NCI-H1105 treated with DMSO at 0.1 percent for 48 hours (cell line): ENCODE measurements around the gene ITGB3.
"Not testable (repeated sequence)": the region's sequence is repeated elsewhere in the genome, so short reads cannot be mapped to it uniquely, and the experiment has no call there.

Source experiments
- DNase-seq: peaks from one replicate; lab custom pipeline; 2025; lab: John Stamatoyannopoulos, UW

The ITGB3 gene

GRCh38 chr17:47223007-47223406 lies 30.6 kb upstream of the ITGB3 start:
- no peak for DNase-seq

DNA sequence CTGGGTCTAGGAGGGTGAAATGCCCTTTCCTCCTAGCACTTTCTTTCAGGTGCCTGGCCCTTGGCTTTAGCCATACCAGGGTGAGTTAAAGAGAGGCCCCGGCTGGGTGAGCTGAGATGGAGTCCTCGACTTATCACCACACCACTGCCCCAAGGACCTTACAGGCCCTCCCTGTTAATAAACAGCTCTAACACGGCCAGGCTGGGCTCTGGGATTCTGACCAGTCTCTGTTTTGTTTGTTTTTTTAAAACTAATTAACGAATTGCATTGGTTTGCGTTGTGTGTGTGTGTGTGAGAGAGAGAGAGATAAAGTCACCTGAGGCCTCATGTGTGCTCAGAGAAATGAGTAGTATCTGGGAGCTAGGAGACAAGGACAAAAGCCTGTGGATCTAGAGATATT lies 30.2 kb upstream of the ITGB3 start:
- DNase-seq: no peak

DNA sequence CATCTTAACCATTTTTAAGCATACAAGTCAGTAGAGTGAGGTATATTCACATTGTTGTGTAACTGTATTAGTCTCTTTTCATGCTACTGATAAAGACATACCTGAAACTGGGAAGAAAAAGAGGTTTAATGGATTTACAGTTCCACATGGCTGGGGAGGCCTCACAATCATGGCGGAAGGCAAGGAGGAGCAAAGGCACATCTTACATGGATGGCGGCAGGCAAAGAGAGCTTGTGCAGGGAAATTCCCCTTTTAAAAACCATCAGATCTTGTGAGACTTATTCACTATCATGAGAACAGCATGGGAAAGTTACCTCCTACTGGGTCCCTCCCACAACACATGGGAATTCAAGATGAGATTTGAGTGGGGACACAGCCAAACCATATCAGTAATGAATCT lies 29.6 kb upstream of the ITGB3 start:
- not testable (repeated sequence) for DNase-seq

- no peak for DNase-seq
Measured at GRCh38 chr17:47224966-47225365, 28.7 kb upstream of the ITGB3 start.

- DNase-seq: no peak
Measured at GRCh38 chr17:47225436-47225858, 28.2 kb upstream of the ITGB3 start.

- DNase-seq: no peak
Measured at GRCh38 chr17:47225911-47226688, 27.5 kb upstream of the ITGB3 start.

DNA sequence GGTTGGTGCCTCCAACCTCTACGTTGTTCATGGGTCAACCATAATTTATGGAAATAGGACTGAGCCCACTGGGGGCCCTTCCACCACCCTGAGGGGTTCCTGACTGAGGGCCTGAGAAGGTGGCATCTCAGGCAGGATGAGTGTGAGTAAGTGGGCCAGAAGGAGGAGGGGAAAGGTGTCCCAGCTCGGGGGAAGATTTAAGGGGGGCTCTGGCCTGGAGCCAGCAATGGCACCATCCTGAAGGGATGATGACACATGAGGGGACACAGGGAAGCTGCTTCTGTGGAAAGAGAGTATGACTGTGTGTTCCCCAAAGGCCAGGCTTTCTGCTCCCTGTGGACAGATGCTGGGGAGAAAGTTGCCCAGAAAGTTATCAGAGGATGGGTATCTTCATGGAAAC lies 25.8 kb upstream of the ITGB3 start:
- no peak for DNase-seq

- peak; percentile 74 for DNase-seq
Measured at GRCh38 chr17:47229535-47230443, 23.8 kb upstream of the ITGB3 start.

DNA sequence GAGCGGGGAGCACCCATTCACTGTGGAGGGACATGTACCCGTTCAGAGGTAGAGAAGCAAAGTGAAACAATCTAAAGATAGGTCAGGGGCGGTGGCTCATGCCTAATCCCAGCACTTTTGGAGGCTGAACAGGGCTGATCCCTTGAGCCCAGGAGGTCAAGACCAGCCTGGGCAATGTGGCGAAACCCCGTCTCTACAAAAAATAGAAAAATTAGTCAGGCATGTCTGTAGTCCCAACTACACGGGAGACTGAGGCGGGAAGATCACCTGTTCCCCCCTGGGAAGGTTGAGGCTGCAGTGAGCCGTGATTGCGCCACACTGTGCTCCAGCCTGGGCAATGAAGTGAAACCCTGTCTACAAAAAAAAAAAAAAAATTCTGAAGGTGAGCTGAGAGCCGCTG lies 22.8 kb upstream of the ITGB3 start:
- DNase-seq: no peak

- DNase-seq: no peak
Measured at GRCh38 chr17:47231334-47231733, 22.3 kb upstream of the ITGB3 start.

DNA sequence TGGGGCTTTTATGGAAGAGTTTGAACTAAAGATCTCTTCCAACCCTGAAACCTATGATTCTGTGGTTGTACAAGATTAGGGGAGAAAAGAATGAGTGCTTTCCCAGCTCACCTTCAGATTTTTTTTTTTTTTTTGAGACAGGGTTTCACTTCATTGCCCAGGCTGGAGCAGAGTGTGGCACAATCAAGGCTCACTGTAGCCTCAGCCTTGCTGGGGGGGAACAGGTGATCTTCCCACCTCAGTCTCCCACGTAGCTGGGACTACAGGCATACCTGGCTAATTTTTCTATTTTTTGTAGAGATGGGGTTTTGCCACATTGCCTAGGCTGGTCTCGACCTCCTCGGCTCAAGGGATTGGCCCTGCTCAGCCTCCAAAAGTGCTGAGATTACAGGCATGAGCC lies 21.8 kb upstream of the ITGB3 start:
- DNase-seq: no peak

GRCh38 chr17:47232465-47232864 lies 21.2 kb upstream of the ITGB3 start:
- DNase-seq: no peak

DNA sequence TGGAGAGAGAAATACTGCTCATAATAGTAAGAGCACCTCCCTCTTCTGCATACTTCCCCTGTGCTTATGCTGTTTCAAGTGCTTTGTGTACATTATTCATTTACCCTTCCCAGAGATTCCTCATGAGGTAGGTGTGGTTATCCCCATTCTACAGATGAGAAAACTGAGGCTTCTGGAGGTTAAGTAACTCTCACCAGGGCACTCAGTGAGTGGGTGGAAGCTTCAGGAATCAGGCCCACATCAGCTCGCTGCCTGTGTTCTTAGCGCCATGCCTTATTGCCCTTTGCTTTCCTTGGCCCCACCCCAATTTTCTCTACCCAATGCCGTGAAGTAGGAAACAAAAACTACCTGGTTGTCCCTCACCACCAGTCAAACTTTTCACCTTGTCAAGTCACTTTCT lies 18.1 kb upstream of the ITGB3 start:
- no peak for DNase-seq

- DNase-seq: no peak
Measured at GRCh38 chr17:47235923-47236322, 17.7 kb upstream of the ITGB3 start.

DNA sequence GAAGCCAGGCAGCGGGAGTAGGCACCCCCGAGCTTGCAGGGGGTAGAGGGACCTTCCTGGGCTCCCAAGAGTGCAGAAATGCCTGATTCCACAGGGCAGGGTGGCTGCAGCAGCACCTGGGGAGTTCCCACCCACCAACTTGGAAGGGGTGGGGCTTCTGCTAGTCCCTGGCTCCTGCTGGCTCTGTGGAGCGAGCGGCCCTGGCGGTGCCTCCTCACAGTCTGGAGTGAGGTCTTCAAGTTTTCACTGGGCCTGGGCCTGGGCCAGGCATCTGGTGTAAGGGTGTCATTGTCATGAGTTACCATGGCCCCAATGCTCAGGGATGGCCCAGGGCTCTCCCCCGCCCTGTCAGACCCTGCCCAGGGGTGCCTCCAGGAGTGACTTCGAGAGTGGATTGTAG lies 15.8 kb upstream of the ITGB3 start:
- no peak for DNase-seq

DNA sequence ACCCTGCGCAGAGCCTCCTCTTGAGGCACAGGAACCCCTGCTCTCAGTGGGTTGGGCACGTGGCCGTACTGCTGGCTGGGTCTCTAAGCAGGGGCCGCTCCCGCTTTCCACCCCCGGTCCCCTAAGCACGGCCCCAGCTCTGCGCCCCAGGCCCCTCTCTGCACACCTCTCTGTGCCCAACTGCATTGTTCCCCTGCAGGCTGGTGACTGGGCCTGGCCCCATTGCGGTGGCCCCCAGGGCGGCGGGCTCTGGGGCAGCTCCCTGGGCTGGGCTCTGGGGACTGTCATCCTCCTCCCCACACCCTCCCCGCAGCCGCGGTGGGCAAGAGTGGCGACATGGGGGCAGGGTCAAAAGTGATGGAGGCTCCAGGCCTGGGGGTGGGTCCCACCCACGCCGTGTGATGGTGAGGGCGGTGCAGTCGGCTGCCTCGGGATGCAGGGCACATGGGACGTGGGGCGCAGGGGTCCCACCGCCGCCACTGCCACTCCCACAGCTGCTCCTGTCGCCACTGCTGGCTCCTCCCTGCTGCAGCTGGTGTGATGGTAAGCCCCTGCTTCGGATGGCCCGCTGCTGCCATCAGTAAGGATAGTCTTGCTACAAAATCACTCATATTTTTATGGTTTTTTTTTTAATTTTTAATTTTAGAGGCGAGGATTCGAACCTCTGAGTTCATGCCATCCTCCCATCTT lies 15.2 kb upstream of the ITGB3 start:
- no peak for DNase-seq

GRCh38 chr17:47239619-47239966 lies 14.0 kb upstream of the ITGB3 start:
- no peak for DNase-seq

GRCh38 chr17:47239967-47240651 lies 13.5 kb upstream of the ITGB3 start:
- DNase-seq: peak; percentile 51

GRCh38 chr17:47240806-47241205 lies 12.8 kb upstream of the ITGB3 start:
- no peak for DNase-seq

GRCh38 chr17:47242648-47243047 lies 11.0 kb upstream of the ITGB3 start:
- DNase-seq: no peak

- no peak for DNase-seq
Measured at GRCh38 chr17:47243737-47244598, 9.7 kb upstream of the ITGB3 start.
